NT2/D1 (cell line): ENCODE results near the gene FBXW7.

Experiments
- DNase-seq: peaks from one replicate; pipeline ENCODE4 v3.0.0-alpha.2; 2011; ENCODE audit warnings: low read depth, low spot score
- H3K27me3 ChIP-seq: 2 replicates; pipeline ENCODE4 v1.6.0; 2011; ENCODE audit warnings: mild to moderate bottlenecking; ENCODE audit not compliant: insufficient read length, insufficient read depth
- H3K36me3 ChIP-seq: 2 replicates; pipeline ENCODE4 v1.6.1; 2011; ENCODE audit warnings: mild to moderate bottlenecking, low read length, mixed read lengths; ENCODE audit not compliant: insufficient read depth, insufficient read length
- H3K4me1 ChIP-seq: 2 replicates; pipeline ENCODE4 v1.5.1; 2011; ENCODE audit not compliant: insufficient read depth, insufficient read length
- H3K4me3 ChIP-seq: 2 replicates; pipeline ENCODE4 v1.5.1; 2011; ENCODE audit warnings: low read depth; ENCODE audit not compliant: insufficient read length
- H3K9ac ChIP-seq: 2 replicates; pipeline ENCODE4 v1.6.0; 2011; ENCODE audit warnings: low read depth; ENCODE audit not compliant: insufficient read length
- H3K9me3 ChIP-seq: 2 replicates; pipeline ENCODE4 v1.5.1; 2011; ENCODE audit warnings: mild to moderate bottlenecking, low read length; ENCODE audit not compliant: insufficient read depth
- SUZ12 ChIP-seq: IDR thresholded peaks from 2 replicates; pipeline ENCODE4 v1.6.1; 2011; ENCODE audit not compliant: insufficient read length, insufficient read depth; ENCODE audit errors: extremely low read depth
- YY1 ChIP-seq: IDR thresholded peaks from 2 replicates; pipeline ENCODE4 v1.6.1; 2011; ENCODE audit not compliant: insufficient read length, insufficient read depth
- ZNF274 ChIP-seq: IDR thresholded peaks from 2 replicates; pipeline ENCODE4 v1.6.1; 2011; ENCODE audit warnings: mild to moderate bottlenecking, low read depth, low read length

The FBXW7 gene

DNA sequence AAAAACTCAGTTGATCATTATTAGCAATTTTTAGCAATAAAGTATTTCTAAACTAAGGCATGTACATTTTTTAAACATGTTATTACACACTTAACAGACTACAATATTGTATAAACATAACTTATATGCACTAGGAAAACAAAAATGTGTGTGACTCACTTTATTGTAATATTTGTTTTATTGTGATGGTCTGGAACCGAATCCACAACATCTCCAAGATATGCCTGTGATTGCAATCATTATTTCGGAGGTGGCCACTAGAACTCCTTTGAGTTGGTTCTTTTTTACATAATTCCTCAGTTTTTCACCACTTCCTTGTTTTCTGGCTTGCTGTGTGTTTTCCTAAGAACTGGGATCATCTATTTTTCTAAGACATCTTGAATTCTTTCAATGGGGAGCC is 53.7 kb downstream of the FBXW7 start:
- no peaks in the 10 kb centered on the region; the same call in 1 of the 2 replicates for H3K9me3 ChIP-seq
- no peak for DNase-seq
- TF ChIP-seq ZNF274 = no peak
- TF ChIP-seq YY1 = no peak
- TF ChIP-seq SUZ12 = no peak
- H3K4me3 ChIP-seq = no peak overlapping the region
- H3K9ac ChIP-seq = no peak overlapping the region
- H3K27me3 ChIP-seq = no peaks in the 10 kb centered on the region
- H3K36me3 ChIP-seq = no peaks in the 10 kb centered on the region
- no peaks in the 10 kb centered on the region for H3K4me1 ChIP-seq

DNA sequence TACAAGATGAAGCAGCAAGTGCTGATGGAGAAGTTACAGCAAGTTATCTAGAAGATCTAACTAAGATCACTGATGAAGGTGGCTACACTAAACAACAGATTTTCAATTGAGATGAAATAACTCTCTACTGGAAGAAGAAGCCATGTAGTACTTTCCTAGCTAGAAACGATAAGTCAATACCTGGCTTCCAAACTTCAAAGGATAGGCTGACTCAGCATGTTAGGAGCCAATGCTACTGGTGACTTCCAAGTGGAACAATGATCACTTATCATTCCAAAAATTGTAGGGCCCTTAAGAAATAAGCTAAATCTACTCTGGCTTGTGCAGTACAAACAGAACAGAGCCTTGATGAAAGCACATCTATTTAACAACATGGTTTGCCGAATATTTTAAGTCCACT is 55.0 kb downstream of the FBXW7 start:
- no peak overlapping the region for H3K9ac ChIP-seq
- DNase-seq = no peak
- TF ChIP-seq ZNF274 = no peak
- no peak overlapping the region for H3K4me3 ChIP-seq
- H3K27me3 ChIP-seq = no peaks in the 10 kb centered on the region
- no peaks in the 10 kb centered on the region; the same call in 1 of the 2 replicates for H3K9me3 ChIP-seq
- no peaks in the 10 kb centered on the region for H3K36me3 ChIP-seq
- no peaks in the 10 kb centered on the region for H3K4me1 ChIP-seq

DNA sequence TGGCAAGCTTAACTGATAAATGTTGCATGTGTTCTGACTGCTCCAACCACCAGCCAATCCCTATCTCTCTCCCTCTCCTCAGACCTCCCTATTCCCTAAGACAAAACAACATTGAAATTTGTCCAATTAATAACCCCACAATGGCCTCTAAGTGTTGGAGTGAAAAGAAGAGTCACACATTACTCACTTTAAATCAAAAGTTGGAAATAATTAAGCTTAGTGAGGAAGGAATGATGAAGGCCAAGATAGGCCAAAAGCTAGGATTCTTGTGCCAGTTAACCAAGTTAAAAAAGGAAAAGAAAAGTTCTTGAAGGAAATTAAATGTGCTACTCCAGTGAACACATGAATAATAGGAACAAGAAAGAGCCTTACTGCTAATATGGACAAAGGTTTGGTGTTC is 55.6 kb downstream of the FBXW7 start:
- no peaks in the 10 kb centered on the region for H3K36me3 ChIP-seq
- H3K9me3 ChIP-seq = no peaks in the 10 kb centered on the region; the same call in 1 of the 2 replicates
- H3K4me1 ChIP-seq = no peaks in the 10 kb centered on the region
- no peak overlapping the region for H3K4me3 ChIP-seq
- H3K9ac ChIP-seq = no peak overlapping the region
- no peaks in the 10 kb centered on the region for H3K27me3 ChIP-seq
- DNase-seq = no peak
- TF ChIP-seq SUZ12 (no peak), ZNF274 (no peak)

DNA sequence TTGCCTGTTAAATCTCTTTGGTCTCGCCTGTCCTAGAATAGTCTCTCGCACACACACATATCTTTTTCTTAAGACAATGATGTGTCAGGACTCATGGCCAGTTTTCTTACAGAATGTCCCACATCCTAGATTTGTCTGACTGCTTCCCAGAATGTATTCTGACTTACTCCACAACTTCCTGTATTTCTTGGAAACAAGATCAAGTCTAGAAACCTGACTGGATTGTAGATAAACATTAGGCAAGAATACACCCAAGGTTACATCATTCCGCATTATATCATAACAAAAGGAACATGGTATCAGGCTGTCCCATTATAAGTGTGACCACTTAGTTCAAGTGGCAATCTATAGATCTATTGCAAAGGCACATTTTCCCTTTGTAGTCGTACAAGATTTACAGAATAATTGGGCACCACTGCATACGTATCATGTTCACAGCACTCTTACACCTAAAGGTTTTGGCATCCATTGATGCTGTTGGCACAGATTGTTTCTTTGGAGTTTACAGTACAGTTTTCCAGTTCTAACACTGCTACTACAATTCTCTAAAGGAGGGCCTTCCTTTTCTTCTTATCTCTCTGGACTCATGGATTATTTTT is 56.4 kb downstream of the FBXW7 start:
- H3K4me3 ChIP-seq = no peak overlapping the region
- DNase-seq = no peak
- no peak for TF ChIP-seq YY1
- TF ChIP-seq SUZ12 = no peak
- TF ChIP-seq ZNF274 = no peak
- no peaks in the 10 kb centered on the region for H3K36me3 ChIP-seq
- H3K9me3 ChIP-seq = no peaks in the 10 kb centered on the region; the same call in 1 of the 2 replicates
- no peaks in the 10 kb centered on the region for H3K4me1 ChIP-seq
- no peaks in the 10 kb centered on the region for H3K27me3 ChIP-seq
- H3K9ac ChIP-seq = no peak overlapping the region

DNA sequence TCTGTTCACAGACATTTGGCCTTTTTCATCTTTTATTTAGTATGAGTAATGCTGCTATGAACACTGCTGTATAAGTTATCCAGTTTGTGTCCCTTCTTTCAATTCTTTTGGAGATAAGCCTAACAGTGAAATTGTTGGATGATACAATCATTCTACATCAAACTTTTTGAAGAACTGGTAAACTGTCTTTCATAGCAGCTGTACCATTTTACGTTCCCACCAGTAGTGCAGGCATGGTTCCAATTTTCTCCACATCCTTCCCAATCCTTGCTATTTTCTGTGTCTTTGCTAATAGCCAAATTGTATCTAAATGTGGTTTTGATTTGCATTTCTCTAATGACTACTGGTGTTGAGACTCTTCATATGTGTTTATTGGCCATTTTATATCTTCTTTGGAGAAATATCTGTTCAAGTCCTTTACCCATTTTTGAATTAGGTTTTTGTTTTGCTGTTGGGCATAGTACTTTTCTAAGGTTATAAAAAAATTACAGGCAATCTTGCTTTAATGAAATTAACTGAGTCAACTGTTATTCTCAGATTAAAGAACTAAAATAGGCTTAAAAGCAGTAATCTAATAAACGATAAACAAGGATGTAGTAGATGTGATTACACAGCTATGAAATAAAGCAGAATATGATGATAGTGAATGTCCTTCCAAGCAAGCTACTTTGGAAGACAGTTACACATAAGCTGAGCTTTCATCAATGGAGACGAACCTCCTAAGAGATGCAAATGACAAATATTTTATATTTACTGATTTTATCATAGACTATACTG is 57.2 kb downstream of the FBXW7 start:
- no peaks in the 10 kb centered on the region for H3K36me3 ChIP-seq
- H3K4me3 ChIP-seq = no peak overlapping the region
- no peaks in the 10 kb centered on the region; the same call in 1 of the 2 replicates for H3K9me3 ChIP-seq
- no peaks in the 10 kb centered on the region for H3K4me1 ChIP-seq
- H3K9ac ChIP-seq = no peak overlapping the region
- TF ChIP-seq ZNF274 (no peak), YY1 (no peak), SUZ12 (no peak)
- H3K27me3 ChIP-seq = no peaks in the 10 kb centered on the region
- DNase-seq = no peak

DNA sequence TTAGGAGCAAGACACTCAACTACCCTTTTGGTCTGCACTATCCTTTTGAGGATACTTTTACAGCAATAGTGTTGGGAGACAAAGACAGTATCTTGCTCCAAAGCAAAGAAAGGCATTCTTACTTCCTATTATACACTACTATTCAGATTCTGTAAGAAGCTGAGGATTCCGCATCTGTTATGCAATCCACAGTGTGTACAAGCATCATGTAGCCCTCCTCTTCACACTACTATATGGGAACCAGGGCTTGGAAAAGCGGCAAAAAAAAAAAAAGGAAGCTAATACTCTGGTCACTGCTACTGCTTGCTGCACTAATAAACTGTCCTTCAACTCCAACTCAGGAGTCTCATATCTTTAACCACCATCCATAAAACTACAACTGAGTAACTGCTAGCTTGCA is 59.1 kb downstream of the FBXW7 start:
- no peak for DNase-seq
- TF ChIP-seq SUZ12 (no peak), YY1 (no peak), ZNF274 (no peak)
- H3K4me3 ChIP-seq = no peak overlapping the region
- H3K27me3 ChIP-seq = no peaks in the 10 kb centered on the region
- no peak overlapping the region for H3K9ac ChIP-seq
- no peaks in the 10 kb centered on the region; the same call in 1 of the 2 replicates for H3K9me3 ChIP-seq
- H3K36me3 ChIP-seq = no peaks in the 10 kb centered on the region
- H3K4me1 ChIP-seq = no peaks in the 10 kb centered on the region

DNA sequence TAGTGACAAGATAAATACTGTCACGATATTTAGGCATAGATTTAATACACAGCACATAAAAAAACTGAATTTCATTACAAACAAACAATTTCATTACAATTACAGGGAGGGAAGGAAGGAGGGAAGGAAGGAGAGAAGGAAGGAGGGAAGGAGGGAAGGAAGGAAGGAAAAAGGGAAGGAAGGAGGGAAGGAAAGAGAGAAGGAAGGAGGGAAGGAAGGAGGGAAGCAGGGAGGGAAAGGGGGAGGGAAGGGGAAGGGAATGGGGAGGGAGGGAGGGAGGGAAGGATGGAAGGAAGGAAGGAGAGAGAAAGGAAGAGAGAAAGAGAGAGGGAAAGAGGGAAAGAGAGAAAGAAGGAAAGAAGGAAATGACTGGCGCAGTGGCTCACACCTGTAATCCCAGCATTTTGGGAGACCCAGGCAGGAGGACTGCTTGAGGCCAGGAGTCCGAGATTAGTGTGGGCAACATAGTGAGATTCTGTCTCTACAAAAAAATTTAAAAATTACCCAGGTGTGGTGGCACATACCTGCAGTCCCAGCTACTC is 64.6 kb downstream of the FBXW7 start:
- H3K36me3 ChIP-seq = no peaks in the 10 kb centered on the region
- no peak overlapping the region for H3K4me3 ChIP-seq
- no peaks in the 10 kb centered on the region for H3K27me3 ChIP-seq
- H3K4me1 ChIP-seq = no peaks in the 10 kb centered on the region
- DNase-seq = no peak
- peaks cover 4% of the 10 kb centered on the region; the same call in 1 of the 2 replicates for H3K9me3 ChIP-seq
- no peak for TF ChIP-seq SUZ12
- no peak overlapping the region for H3K9ac ChIP-seq
